ENCODE data around the gene SDK2.

Gene SDK2

DNA sequence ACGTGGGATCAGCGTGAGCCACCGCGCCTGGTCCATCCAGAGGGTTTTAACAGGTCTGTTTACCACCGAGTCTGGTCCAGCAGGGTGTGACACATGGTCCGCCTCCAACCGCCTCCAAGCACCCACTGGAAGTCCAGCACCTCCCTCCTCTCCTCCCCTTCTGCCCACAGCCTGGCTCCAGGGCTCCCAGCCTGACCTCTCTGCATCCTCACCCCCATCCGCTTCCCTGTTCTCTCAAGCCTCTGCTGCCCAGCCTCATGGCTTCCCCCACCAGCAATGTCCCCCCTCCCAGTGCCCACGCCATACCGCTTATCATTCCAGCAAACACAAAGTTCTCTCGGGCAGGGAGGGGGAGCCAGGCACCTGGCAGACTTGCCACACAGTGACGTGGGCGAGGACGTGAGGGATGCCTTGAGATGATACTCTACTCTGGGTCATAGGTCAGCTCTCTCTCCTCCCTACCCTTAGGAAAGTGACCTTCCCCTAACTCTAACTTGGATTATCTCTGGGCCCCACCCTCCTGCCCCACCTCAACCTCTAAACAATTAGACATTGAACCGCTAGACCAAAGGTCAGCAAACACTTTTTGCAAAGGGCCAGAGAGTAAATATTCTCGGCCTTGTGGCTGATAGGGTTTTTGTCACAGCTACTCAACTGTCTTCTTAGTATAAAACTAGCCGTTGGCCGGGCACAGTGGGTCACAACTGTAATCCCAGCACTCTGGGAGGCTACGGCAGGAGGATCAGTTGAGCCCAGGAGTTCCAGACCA is 355.5 kb downstream of the SDK2 start:
- DNase-seq, result no peak

DNA sequence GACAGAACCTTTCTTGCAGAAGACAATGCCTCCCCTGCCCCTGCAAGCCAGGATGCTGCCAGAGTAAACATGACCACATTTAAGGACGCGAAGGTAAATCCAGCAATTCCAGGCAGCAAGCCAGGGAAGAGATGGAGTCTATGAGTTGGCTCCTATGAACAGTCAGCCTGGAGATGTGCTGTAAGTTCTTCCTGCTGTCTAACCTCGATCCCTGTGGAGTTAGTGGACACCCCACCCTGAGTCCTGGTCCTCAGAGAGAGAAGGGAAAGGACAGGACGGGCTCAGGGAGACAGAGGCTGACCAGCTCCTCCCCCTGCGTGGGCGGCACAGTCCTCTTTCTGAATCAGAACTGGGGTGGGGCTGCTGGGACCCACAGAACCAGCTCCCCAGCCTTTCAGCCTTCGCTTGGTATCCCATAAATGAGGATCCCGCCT is 357.4 kb downstream of the SDK2 start:
- DNase-seq, result peak; percentile 46

DNA sequence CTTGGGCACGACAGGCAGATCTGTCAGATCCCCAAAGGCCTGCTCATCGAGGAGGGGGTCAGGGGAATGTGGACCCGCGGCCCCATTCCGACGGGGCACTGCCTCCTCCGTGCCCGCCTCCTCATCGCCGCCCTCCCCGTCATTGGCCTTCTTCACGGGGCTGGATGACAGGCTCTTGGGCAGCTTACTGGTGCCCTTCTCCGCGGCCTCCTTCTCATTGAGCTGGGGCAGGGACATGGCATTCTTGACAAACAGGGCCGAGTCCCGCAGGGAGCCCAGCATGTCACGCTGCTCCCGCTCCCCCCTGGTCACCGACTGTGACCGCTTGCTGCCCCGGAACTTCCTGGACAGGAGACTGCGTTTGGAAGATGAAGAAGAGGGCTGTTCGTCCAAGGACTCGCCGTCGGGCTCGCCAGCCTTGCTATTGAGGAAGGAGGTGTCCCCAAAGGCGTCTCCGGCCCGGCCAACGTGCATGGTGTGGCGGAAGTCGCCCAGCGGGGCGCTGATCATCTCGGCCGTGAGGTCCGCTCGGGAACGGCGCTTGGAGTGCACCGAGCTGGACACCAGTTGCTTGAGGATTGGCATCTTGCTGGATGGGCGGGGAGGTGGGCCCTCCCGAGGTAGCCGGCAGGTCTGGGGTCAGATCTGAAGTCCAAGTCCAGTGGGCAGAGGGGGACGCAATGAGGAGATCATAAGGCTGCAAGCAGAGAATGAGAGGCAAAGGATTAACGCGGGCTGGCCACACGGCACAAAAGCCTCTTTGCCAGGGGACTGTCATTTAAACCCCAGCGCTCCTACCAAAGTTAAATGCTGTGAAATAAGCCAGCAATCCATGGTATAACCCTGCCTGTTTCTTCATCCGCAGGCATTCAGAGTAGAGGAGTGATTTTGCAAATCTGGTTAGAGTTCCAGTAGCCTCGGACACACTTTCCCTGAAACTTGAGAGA is 358.1 kb downstream of the SDK2 start:
- DNase-seq, result no peak

DNA sequence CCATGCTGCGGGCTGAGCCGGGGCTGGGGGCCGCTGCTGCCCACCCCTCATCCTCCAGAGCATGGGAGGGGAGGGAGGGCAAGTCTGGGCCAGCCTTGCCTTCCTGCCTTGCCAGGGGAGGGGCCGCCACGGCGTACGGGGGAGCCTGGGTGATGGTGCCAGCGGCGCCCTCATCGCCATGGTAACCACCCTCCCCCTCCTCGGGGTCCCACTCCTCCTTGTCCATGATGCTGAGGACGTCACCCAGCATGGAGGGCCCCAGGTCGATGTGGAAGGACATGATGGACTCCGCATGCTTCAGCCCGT is 358.7 kb downstream of the SDK2 start:
- DNase-seq, result no peak

DNA sequence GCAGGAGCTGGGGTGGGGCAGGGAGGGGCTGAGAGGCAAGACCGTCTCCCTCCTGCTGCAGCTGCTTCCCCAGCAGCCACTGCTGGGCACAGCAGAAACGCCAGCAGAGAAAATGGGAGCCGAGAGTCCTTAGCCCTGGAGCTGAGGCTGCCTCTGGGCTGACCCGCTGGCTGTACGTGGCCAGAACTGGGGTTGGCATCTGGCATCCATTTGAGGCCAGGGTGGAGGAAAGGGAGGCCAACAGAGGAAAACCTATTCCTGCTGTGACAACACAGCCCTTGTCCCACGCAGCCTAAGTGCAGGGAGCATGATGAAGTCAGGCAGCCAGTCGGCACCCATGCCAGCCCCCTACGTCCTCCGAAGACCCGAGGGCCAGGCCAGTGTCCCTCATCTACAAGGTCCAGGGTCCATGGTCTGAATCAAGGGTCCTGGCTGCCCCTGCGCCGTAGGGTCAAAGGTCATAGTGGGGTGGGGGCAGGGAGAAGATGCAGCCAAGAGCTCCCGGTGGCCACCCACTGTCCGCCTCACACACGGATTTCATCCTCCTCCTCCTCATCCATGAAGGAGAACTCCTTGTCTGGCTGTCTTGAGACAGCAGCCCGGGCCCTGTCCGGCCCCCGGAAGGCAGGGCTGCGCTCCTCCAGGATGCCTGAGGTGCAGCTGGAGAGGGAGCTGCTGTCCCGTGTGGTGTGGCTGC is 359.2 kb downstream of the SDK2 start:
- DNase-seq, result no peak

Data from NCI-H2029 treated with DMSO at 0.1 percent for 48 hours (cell line).